ENCODE data around the gene EIF4G1.

EIF4G1 gene

GRCh38 chr3:184298759-184299487, 15.5 kb upstream of the EIF4G1 start, which contains the start of gene PSMD2:
Gene PSMD2 (plus strand): TSS chr3:184299241. CDS start chr3:184299267, 26 bp downstream.
- TF ChIP-seq MAX (IDR thresholded peaks at IDR 0.05) (0 out of 2 replicates have a peak, but pooled peaks have one; percentile 13), YY1 (IDR thresholded peaks at IDR 0.05; ENCODE audit: low read depth) (peak; percentile 87), ZBTB7A (IDR thresholded peaks at IDR 0.05; ENCODE audit: low read depth) (no peak; the same call in 1 of the 2 replicates), USF1 (IDR thresholded peaks at IDR 0.05) (no peak), FOXM1 (IDR thresholded peaks at IDR 0.05; ENCODE audit: borderline replicate concordance, low read depth) (no peak), TEAD4 (IDR thresholded peaks at IDR 0.05) (no peak), TAF1 (IDR thresholded peaks at IDR 0.05; ENCODE audit: low read depth) (peak; percentile 93)

GRCh38 chr3:184299488-184300377, 14.7 kb upstream of the EIF4G1 start:
- no peak for TF ChIP-seq EGR1 (IDR thresholded peaks at IDR 0.05)
- TF ChIP-seq MAX (IDR thresholded peaks at IDR 0.05), result no peak
- TF ChIP-seq NFIC (IDR thresholded peaks at IDR 0.05), result no peak
- TF ChIP-seq CEBPB (IDR thresholded peaks at IDR 0.05), result no peak
- no peak for TF ChIP-seq EP300 (IDR thresholded peaks at IDR 0.05; ENCODE audit: borderline replicate concordance)

- TF ChIP-seq EP300 (IDR thresholded peaks at IDR 0.05; ENCODE audit: borderline replicate concordance) (no peak), NFIC (IDR thresholded peaks at IDR 0.05) (no peak), REST (IDR thresholded peaks at IDR 0.05; ENCODE audit: low read depth) (no peak)
Observed at GRCh38 chr3:184300378-184300720, 14.1 kb upstream of the EIF4G1 start.

GRCh38 chr3:184305577-184305976, 8.8 kb upstream of the EIF4G1 start:
- TF ChIP-seq TEAD4 (IDR thresholded peaks at IDR 0.05) (no peak), ZBTB7A (IDR thresholded peaks at IDR 0.05; ENCODE audit: low read depth) (no peak), CEBPB (IDR thresholded peaks at IDR 0.05) (no peak), FOXM1 (IDR thresholded peaks at IDR 0.05; ENCODE audit: borderline replicate concordance, low read depth) (no peak), REST (IDR thresholded peaks at IDR 0.05; ENCODE audit: low read depth) (no peak)

GRCh38 chr3:184306341-184306972, 7.9 kb upstream of the EIF4G1 start:
- TF ChIP-seq EGR1 (IDR thresholded peaks at IDR 0.05), result no peak
- no peak for TF ChIP-seq FOXM1 (IDR thresholded peaks at IDR 0.05; ENCODE audit: borderline replicate concordance, low read depth)
- TF ChIP-seq TCF12 (IDR thresholded peaks at IDR 0.05; ENCODE audit: low read depth), result no peak
- TF ChIP-seq RAD21 (IDR thresholded peaks at IDR 0.05; ENCODE audit: low read depth), result no peak
- no peak for TF ChIP-seq NFIC (IDR thresholded peaks at IDR 0.05)
- TF ChIP-seq EP300 (IDR thresholded peaks at IDR 0.05; ENCODE audit: borderline replicate concordance), result no peak
- TF ChIP-seq MAX (IDR thresholded peaks at IDR 0.05), result no peak
- no peak for TF ChIP-seq TAF1 (IDR thresholded peaks at IDR 0.05; ENCODE audit: low read depth)
- no peak for TF ChIP-seq ZBTB7A (IDR thresholded peaks at IDR 0.05; ENCODE audit: low read depth)
- no peak for TF ChIP-seq USF1 (IDR thresholded peaks at IDR 0.05)
- TF ChIP-seq CREB1 (IDR thresholded peaks at IDR 0.05; ENCODE audit: low read depth), result no peak
- TF ChIP-seq REST (IDR thresholded peaks at IDR 0.05; ENCODE audit: low read depth), result no peak
- no peak for TF ChIP-seq CEBPB (IDR thresholded peaks at IDR 0.05)
